Measurements from ENCODE around the gene RFXANK.

The RFXANK gene

GRCh38 chr19:19155495-19156219, 36.4 kb upstream of the RFXANK start:
- POLR2A ChIA-PET, result interaction anchor here (1.6 kb wide), 1 partner anchor 10 kb away, joined by 6 read pairs; no protein-coding TSS in a partner anchor
- H3K36me3 ChIP-seq (ENCODE audit: control insufficient read depth in 2 of 2, insufficient read depth in 1 of 2, low read length in 2 of 2), result no peaks in the 10 kb centered on the region
- no peaks in the 10 kb centered on the region for H3K4me1 ChIP-seq (ENCODE audit: control insufficient read depth, insufficient read depth, low read length)
- CTCF ChIA-PET, result interaction anchor here (0.5 to 6.3 kb wide), 6 partner anchors 9 to 179 kb away, joined by 3 to 47 read pairs (median 4); no protein-coding TSS in a partner anchor
- H3K9me3 ChIP-seq (ENCODE audit: control insufficient read depth, insufficient read depth, low read depth, low read length), result no peaks in the 10 kb centered on the region
- no peak overlapping the region for H3K27ac ChIP-seq (ENCODE audit: extremely low read depth, low read depth, low read length)
- H3K4me3 ChIP-seq (ENCODE audit: low read depth, low read length), result no peak overlapping the region
- TF ChIP-seq INSM2 (tag by site-specific recombination; IDR thresholded peaks at IDR 0.05) (no peak), ZNF677 (tag by site-specific recombination; IDR thresholded peaks at IDR 0.05) (no peak)

- Histone ChIP-seq H3K27ac (ENCODE audit: extremely low read depth, low read depth, low read length) (no peak overlapping the region), H3K4me1 (ENCODE audit: control insufficient read depth, insufficient read depth, low read length) (no peaks in the 10 kb centered on the region), H3K36me3 (ENCODE audit: control insufficient read depth in 2 of 2, insufficient read depth in 1 of 2, low read length in 2 of 2) (no peaks in the 10 kb centered on the region), H3K9me3 (ENCODE audit: control insufficient read depth, insufficient read depth, low read depth, low read length) (no peaks in the 10 kb centered on the region), H3K4me3 (ENCODE audit: low read depth, low read length) (no peak overlapping the region)
- ChIA-PET POLR2A (interaction anchor here (0.6 kb wide), 1 partner anchor 9 kb away, joined by 6 read pairs; no protein-coding TSS in a partner anchor), CTCF (interaction anchor here (0.5 to 6.3 kb wide), 6 partner anchors 11 to 333 kb away, joined by 3 to 47 read pairs (median 10); no protein-coding TSS in a partner anchor)
- TF ChIP-seq ZNF560 (tag by site-specific recombination; IDR thresholded peaks at IDR 0.05; ENCODE audit: borderline replicate concordance) (no peak), ZBTB8A (tag by site-specific recombination; IDR thresholded peaks at IDR 0.05) (no peak), ZNF529 (tag by site-specific recombination; IDR thresholded peaks at IDR 0.05; ENCODE audit: insufficient replicate concordance) (no peak), ZNF169 (tag by site-specific recombination; IDR thresholded peaks at IDR 0.05) (no peak), ZBTB21 (tag by site-specific recombination; IDR thresholded peaks at IDR 0.05) (no peak), CTCF (tag by site-specific recombination; IDR thresholded peaks at IDR 0.05) (no peak), ZSCAN16 (tag by site-specific recombination; IDR thresholded peaks at IDR 0.05) (no peak), ZNF585B (tag by site-specific recombination; IDR thresholded peaks at IDR 0.05) (no peak), ZNF37A (tag by site-specific recombination; IDR thresholded peaks at IDR 0.05) (no peak), ZNF354C (tag by site-specific recombination; IDR thresholded peaks at IDR 0.05; ENCODE audit: borderline replicate concordance, low read depth) (no peak), ZNF274 (IDR thresholded peaks at IDR 0.05; ENCODE audit: low read length) (no peak), ZNF274 (tag by site-specific recombination; IDR thresholded peaks at IDR 0.05; ENCODE audit: borderline replicate concordance) (no peak), HOXA7 (CRISPR knock-in tag; IDR thresholded peaks at IDR 0.05; ENCODE audit: borderline replicate concordance) (no peak), BCL11A (tag by site-specific recombination; IDR thresholded peaks at IDR 0.05; ENCODE audit: low read depth) (no peak), ZNF121 (tag by site-specific recombination; IDR thresholded peaks at IDR 0.05) (no peak)
Observed at GRCh38 chr19:19157808-19158207, 34.2 kb upstream of the RFXANK start.

- H3K4me3 ChIP-seq (ENCODE audit: low read depth, low read length), result no peak overlapping the region
- ChIA-PET POLR2A (interaction anchor here (1.2 kb wide), 1 partner anchor 15 kb away, joined by 4 read pairs; no protein-coding TSS in a partner anchor), CTCF (interaction anchor here (3.0 to 6.3 kb wide), 3 partner anchors 12 to 65 kb away, joined by 14 to 47 read pairs (median 41); no protein-coding TSS in a partner anchor)
- no peaks in the 10 kb centered on the region for H3K4me1 ChIP-seq (ENCODE audit: control insufficient read depth, insufficient read depth, low read length)
- no peak overlapping the region for H3K27ac ChIP-seq (ENCODE audit: extremely low read depth, low read depth, low read length)
- H3K9me3 ChIP-seq (ENCODE audit: control insufficient read depth, insufficient read depth, low read depth, low read length), result no peaks in the 10 kb centered on the region
- H3K36me3 ChIP-seq (ENCODE audit: control insufficient read depth in 2 of 2, insufficient read depth in 1 of 2, low read length in 2 of 2), result no peaks in the 10 kb centered on the region
- TF ChIP-seq ZBTB49 (tag by site-specific recombination; IDR thresholded peaks at IDR 0.05; ENCODE audit: low read depth) (no peak), GLI2 (tag by site-specific recombination; IDR thresholded peaks at IDR 0.05; ENCODE audit: borderline replicate concordance, low read depth) (no peak), ZNF146 (tag by site-specific recombination; IDR thresholded peaks at IDR 0.05) (no peak), CTCF (tag by site-specific recombination; IDR thresholded peaks at IDR 0.05) (no peak), ZNF76 (tag by site-specific recombination; IDR thresholded peaks at IDR 0.05; ENCODE audit: borderline replicate concordance, low read depth) (no peak), ZBTB1 (tag by site-specific recombination; IDR thresholded peaks at IDR 0.05) (no peak), ZSCAN16 (tag by site-specific recombination; IDR thresholded peaks at IDR 0.05) (no peak), ZNF394 (tag by site-specific recombination; IDR thresholded peaks at IDR 0.05; ENCODE audit: borderline replicate concordance) (no peak)
Observed at GRCh38 chr19:19159534-19159933, 32.5 kb upstream of the RFXANK start.

All from HEK293 (cell line).